Measurements from ENCODE around the gene FAM111A. TPM values are rescaled to one million over a fixed set of nuclear protein-coding genes. Genes with fewer than 3 reads are reported as not detected.

Gene FAM111A
- total and polyA plus RNA-seq, 2 donors from 2014 or later = 14.2 to 42.2 TPM

DNA sequence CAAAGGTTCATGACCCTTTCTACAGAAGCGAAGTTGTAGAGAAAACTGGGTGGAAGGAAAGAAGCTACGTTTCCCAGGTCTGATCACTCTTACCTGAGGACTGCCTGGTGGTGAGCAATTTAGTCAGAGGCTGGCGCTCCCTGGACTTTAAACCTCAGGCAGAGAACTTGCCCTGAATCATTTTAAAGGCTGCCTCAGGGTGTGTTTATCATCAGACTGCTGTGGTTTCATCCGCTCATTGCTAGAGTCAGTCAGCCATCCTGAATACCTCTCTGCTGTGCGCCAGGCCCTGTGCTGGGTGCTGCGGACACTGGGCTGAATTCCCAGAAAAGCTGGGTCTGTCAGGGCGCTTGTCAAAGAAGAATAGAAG lies 32.0 kb downstream of the FAM111A start:
- no peak for FAIRE-seq
- TF ChIP-seq, protein P1, sequence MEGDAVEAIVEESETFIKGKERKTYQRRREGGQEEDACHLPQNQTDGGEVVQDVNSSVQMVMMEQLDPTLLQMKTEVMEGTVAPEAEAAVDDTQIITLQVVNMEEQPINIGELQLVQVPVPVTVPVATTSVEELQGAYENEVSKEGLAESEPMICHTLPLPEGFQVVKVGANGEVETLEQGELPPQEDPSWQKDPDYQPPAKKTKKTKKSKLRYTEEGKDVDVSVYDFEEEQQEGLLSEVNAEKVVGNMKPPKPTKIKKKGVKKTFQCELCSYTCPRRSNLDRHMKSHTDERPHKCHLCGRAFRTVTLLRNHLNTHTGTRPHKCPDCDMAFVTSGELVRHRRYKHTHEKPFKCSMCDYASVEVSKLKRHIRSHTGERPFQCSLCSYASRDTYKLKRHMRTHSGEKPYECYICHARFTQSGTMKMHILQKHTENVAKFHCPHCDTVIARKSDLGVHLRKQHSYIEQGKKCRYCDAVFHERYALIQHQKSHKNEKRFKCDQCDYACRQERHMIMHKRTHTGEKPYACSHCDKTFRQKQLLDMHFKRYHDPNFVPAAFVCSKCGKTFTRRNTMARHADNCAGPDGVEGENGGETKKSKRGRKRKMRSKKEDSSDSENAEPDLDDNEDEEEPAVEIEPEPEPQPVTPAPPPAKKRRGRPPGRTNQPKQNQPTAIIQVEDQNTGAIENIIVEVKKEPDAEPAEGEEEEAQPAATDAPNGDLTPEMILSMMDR (IDR thresholded peaks at IDR 0.05; ENCODE audit: borderline replicate concordance, extremely low read depth, insufficient read depth) = no peak
- Histone ChIP-seq H3K9me3 (ENCODE audit: control insufficient read depth in 2 of 3, insufficient read depth in 1 of 3, low read length in 3 of 3) (no peaks in the 10 kb centered on the region), H3K4me1 (ENCODE audit: control insufficient read depth in 2 of 3, insufficient read depth in 2 of 3, low read depth in 1 of 3, low read length in 3 of 3) (peaks cover 6 to 29% (median 10%) of the 10 kb centered on the region in 3 donors), H3K27me3 (ENCODE audit: control insufficient read depth, insufficient read depth, low read length) (no peaks in the 10 kb centered on the region), H3K36me3 (ENCODE audit: control insufficient read depth in 2 of 3, insufficient read depth in 3 of 3, low read length in 3 of 3) (no peaks in the 10 kb centered on the region), H3K27ac (ENCODE audit: low read depth in 2 of 2, low read length in 2 of 2) (peak overlapping the region; percentile 45 to 68), H3K4me3 (ENCODE audit: low read length in 3 of 3) (peak overlapping the region; percentile 1 to 12 (median 10)), H3K9ac (ENCODE audit: low read length in 3 of 3) (no peak overlapping the region)
- intact Hi-C loops (cut with DNase I) = loop anchor here (5.0 kb wide), 2 partner anchors 33 to 113 kb away; no protein-coding TSS in a partner anchor
- DNase-seq = peak in 1 of 5 donors; percentile 31

DNA sequence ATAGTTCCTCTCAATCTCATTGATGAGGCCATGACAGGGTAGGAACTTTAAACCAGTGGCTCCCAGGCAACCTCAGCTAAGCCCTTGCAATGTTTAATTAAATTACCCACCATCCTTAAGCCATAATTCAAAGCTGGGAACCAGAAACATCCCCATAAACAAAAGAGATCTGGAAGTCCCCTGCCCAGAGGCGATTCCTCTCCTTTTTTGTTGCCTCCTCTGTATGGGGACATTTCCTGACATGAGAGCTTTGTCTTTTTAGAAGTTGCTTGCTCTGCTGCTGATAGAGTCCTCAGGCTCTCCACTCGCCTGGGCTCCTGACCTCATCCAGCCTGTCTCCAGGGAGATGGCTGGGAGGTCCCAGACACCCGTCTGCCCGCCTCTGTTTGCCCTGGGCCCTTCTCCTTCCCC lies 32.4 kb downstream of the FAM111A start:
- H3K27me3 ChIP-seq (ENCODE audit: control insufficient read depth, insufficient read depth, low read length) = no peaks in the 10 kb centered on the region
- H3K4me3 ChIP-seq (ENCODE audit: low read length in 3 of 3) = peak overlapping the region in 1 of 3 donors; percentile 10
- no peaks in the 10 kb centered on the region for H3K36me3 ChIP-seq (ENCODE audit: control insufficient read depth in 2 of 3, insufficient read depth in 3 of 3, low read length in 3 of 3)
- DNase-seq (no peak), FAIRE-seq (no peak)
- TF ChIP-seq, protein P1 (IDR thresholded peaks at IDR 0.05; ENCODE audit: borderline replicate concordance, extremely low read depth, insufficient read depth) = no peak
- intact Hi-C loops (cut with DNase I) = no loop called here
- H3K9ac ChIP-seq (ENCODE audit: low read length in 3 of 3) = no peak overlapping the region
- no peaks in the 10 kb centered on the region for H3K9me3 ChIP-seq (ENCODE audit: control insufficient read depth in 2 of 3, insufficient read depth in 1 of 3, low read length in 3 of 3)
- H3K27ac ChIP-seq (ENCODE audit: low read depth in 2 of 2, low read length in 2 of 2) = peak overlapping the region; percentile 9 to 39
- H3K4me1 ChIP-seq (ENCODE audit: control insufficient read depth in 2 of 3, insufficient read depth in 2 of 3, low read depth in 1 of 3, low read length in 3 of 3) = peaks cover 6 to 29% (median 10%) of the 10 kb centered on the region in 3 donors

DNA sequence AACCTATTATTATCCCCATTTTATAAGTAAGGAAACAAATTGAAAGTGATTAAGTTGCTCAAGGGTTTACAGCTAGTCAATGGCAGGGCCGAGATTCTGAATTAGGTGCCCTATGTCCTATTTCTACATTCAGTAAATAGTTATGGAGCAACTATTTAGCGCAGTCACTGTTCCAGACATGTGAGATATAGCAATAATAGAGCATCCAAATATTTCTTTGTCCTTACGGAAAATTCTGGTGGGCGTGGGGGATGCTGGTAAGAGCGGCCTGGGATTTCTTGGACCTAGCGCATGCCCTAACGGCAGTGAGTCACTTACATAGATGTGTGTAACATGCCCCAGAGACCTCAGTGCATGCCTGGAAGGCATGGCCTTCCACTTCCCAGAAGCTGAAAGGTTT lies 33.7 kb downstream of the FAM111A start:
- FAIRE-seq (no peak), DNase-seq (no peak)
- TF ChIP-seq, protein P1 (IDR thresholded peaks at IDR 0.05; ENCODE audit: borderline replicate concordance, extremely low read depth, insufficient read depth) = no peak
- Histone ChIP-seq H3K27ac (ENCODE audit: low read depth in 2 of 2, low read length in 2 of 2) (no peak overlapping the region), H3K9me3 (ENCODE audit: control insufficient read depth in 2 of 3, insufficient read depth in 1 of 3, low read length in 3 of 3) (no peaks in the 10 kb centered on the region), H3K9ac (ENCODE audit: low read length in 3 of 3) (no peak overlapping the region), H3K4me3 (ENCODE audit: low read length in 3 of 3) (no peak overlapping the region), H3K36me3 (ENCODE audit: control insufficient read depth in 2 of 3, insufficient read depth in 3 of 3, low read length in 3 of 3) (no peaks in the 10 kb centered on the region), H3K4me1 (ENCODE audit: control insufficient read depth in 2 of 3, insufficient read depth in 2 of 3, low read depth in 1 of 3, low read length in 3 of 3) (peaks cover 4 to 29% (median 10%) of the 10 kb centered on the region in 3 donors), H3K27me3 (ENCODE audit: control insufficient read depth, insufficient read depth, low read length) (no peaks in the 10 kb centered on the region)
- intact Hi-C loops (cut with DNase I) = no loop called here

DNA sequence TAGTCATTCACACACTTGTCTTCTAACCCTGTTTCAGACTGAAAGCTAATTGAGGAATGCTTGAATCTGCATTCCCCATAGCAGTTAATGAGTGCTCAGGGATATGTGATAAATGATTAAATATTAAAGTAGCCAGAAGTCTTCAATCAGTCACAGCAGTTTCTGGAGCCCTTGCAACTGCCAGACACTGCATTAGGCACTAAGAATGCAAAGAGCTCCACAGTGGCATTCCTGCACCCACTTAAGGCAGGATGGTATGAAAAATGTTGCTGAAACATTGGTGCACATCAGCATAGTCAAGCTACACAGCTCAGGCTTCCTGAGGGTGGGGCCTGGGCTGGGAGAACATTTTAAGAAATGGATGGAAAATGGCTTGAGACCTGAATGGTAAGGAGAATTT lies 35.7 kb downstream of the FAM111A start:
- Histone ChIP-seq H3K9ac (ENCODE audit: low read length in 3 of 3) (no peak overlapping the region), H3K27ac (ENCODE audit: low read depth in 2 of 2, low read length in 2 of 2) (peak overlapping the region in 1 of 2 donors; percentile 8), H3K4me3 (ENCODE audit: low read length in 3 of 3) (no peak overlapping the region), H3K4me1 (ENCODE audit: control insufficient read depth in 2 of 3, insufficient read depth in 2 of 3, low read depth in 1 of 3, low read length in 3 of 3) (peaks cover 4 to 29% (median 10%) of the 10 kb centered on the region in 3 donors), H3K27me3 (ENCODE audit: control insufficient read depth, insufficient read depth, low read length) (no peaks in the 10 kb centered on the region), H3K9me3 (ENCODE audit: control insufficient read depth in 2 of 3, insufficient read depth in 1 of 3, low read length in 3 of 3) (no peaks in the 10 kb centered on the region), H3K36me3 (ENCODE audit: control insufficient read depth in 2 of 3, insufficient read depth in 3 of 3, low read length in 3 of 3) (peaks cover 0 to 11% (median 9%) of the 10 kb centered on the region in 3 donors)
- FAIRE-seq (no peak), DNase-seq (peak in 1 of 5 donors; percentile 31)
- intact Hi-C loops (cut with DNase I) = no loop called here
- TF ChIP-seq, protein P1 (IDR thresholded peaks at IDR 0.05; ENCODE audit: borderline replicate concordance, extremely low read depth, insufficient read depth) = no peak
